ENCODE measurements around the gene REEP5.
A peak's percentile ranks its signal among the peaks of the same experiment; 100 is the strongest.
"Not testable (repeated sequence)": the region's sequence is repeated elsewhere in the genome, so short reads cannot be mapped to it uniquely, and the experiment has no call there.

Gene REEP5

DNA sequence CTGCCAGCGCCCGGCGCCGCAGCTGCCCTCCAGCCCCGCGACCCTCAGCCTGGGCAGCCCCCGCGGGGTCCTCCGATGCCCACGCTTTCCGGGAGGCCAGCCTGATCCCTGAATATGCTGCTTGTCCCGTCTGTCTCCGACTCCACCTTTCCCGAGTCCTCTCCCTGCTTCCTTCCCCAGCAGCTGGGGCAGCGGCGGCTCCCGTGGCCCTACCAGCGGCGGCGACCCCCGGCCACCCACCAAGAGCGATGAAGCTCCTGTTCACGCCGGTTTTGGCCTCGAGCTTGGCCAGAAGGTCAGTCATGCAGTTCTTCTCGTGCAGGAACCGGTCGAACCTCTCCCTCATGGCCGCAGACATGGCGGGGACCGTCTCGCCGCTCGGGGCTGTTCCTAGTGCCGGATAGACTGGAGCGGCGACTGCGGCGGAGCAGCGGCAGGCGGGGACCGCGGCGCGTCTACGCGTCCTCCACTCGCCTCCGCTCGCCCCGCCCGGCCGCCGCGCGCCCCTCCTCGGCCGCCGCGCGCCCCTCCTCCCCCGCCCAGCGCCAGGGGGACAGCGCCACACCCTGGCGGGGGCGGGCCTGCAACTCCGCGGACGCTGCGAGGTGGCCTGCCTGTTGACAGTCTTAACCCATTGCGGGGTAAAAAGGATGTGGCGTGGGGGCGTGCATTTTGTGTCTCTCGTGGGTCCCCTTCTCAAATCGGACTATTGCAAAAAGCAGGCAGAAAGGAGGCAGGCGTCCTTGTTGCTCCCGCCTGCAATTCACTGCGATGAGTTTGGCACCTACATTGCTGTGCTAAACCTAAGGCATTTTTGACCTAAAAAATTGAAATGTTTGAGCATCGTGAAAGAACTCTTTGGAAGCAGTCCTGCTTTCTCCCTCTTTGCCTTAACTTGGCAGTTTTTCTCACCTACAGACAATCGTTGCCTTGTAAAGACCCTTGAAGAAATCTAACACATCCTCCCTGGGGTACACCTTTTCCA is at the start of gene REEP5:
Gene REEP5, minus strand, starts transcription at position 395 of the 985 bp plus-strand sequence. Its CDS starts 37 bp downstream, at position 358.
- peak; percentile 86 for DNase-seq

DNA sequence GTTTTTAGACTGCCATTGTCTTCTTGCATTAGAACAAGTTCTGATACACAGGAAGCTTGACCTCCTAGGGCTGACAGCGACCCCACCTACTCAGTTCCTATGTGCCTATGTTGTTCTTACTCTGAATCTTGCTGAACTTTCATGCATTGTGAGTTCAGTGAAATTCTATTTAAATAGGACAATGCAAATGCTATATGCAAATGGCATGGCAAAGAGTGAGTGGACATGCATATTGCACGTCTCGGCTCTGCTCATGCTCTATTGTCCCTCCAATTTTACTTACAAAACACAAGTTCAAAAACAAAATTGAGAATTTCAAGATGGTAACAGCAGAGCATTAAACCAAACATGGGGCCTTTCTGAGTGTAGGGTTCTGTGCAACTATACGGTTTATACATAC is 49.2 kb upstream of the REEP5 start:
- no peak for DNase-seq

DNA sequence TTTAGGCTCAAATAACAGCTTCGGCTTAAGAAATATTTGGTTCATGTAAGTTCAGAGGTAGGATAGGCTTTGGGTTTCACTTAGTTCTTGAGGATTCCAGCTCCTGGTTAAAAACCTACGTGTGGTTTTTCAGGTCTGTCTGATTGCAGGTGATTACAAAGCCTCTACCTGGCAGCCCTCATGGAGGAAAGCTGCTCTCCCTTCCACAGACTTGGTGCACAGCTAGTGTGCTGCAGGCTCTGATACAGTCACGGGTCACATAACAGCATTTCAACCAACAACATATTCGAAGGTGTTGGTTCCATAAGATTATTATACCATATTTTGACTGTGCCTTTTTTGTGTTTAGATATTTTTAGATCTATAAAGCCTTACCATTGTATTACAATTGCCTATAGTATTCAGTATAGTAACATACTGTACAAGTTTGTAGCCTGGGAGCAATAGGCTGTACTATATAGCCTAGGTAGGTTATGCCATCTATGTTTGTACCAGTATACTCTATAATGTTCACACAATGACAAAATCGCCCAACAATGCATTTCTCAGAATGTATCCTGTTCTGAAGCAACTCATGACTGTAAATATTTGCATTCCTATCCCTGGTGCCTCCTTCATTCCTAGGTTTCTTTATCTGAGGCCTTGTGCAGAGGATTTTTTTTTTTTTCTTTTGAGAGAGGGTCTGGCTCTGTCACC is 46.5 kb upstream of the REEP5 start:
- no peak for DNase-seq

DNA sequence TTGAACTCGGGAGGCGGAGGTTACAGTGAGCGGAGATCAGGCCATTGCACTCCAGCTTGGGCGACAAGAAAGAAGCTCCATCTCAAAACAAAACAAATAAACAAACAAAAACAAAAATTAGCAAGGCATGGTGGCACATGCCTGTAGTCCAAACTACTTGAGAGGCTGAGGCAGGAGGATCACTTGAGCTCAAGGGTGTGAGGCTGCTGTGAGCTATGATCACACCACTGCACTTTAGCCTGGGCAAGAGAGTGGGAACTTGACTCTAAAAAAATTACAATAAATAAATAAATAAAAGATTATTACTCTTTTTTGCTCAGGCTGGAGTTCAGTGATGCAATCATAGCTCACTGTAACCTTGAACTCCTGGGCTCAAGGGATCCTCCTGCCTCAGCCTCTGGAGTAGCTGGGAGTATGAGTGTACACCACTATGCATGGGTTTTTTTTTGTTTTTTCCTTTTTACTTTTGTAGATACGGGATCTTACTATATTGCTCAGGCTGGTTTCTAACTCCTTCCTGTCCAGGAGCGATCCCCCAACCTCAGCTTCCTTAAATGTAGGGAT is 45.6 kb upstream of the REEP5 start:
- no peak for DNase-seq

DNA sequence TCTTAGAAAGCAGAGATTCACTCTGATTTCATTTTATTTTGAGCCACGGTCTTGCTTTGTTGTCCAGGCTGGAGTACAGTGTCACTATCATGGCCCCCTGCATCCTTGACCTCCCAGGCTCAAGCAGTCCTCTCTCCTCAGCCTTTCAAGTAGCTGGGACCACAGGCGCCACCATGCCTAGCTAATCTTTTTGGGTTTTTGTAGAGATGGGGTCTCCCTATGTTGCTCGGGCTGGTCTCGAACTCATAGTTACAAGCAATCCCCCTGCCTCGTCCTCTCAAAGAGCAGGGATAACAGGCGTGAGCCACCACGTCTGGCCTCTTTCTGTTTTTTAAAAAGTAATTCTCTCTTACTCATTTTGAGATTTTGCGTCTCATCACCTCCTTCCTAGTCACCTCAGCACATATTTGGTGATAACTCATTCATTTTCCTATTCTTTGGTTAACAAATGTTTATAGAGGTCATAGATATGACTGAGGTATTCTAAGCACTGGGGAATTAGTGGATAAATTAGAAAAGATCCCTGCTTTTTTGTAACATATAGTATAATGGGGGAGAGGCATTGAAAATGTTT is 43.8 kb upstream of the REEP5 start:
- no peak for DNase-seq

DNA sequence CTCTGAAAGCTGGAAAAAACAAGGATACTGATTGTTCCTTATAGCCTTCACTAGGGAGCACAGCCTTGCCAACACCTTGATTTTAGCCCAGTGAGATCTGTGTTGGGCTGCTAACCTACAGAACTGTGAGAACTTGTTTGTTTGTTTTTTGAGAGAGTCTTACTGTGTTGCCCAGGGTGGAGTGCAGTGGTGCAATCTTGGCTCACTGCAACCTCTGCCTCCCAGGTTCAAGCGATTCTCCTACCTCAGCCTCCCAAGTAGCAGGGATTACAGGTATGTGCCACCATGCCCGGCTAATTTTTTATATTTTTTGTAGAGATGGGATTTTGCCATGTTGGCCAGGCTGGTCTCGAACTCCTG is 41.3 kb upstream of the REEP5 start:
- not testable (repeated sequence) for DNase-seq

DNA sequence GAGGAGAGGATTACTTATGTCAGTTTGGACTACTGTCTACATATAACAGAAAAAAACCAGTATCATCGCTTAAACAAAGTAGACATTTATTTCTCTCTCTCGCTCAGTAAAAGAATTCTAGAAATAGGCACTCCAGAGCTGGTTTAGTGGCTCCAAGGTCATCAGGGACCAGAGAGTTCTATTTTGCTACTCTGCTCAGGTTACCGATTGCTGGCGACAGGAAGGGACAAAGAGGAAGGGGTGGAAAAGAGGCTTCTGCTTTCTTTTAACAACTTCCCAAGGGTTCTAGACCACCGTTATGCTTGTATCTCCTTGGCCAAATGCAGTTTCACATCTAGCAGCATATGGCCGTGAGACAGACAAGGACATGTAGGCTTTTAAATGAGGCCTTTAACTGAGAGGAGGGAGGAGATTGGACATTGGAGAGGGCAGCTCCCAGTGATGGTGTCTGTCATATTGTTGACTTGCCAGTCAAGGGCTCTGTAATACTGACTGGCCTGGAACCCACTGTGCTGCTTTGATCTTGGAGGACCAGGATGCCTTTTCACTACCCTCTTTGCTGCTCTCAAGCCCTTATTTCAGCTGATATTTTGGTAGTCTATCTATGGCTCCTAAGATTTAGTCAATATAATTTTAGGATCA is 39.0 kb upstream of the REEP5 start:
- no peak for DNase-seq

DNA sequence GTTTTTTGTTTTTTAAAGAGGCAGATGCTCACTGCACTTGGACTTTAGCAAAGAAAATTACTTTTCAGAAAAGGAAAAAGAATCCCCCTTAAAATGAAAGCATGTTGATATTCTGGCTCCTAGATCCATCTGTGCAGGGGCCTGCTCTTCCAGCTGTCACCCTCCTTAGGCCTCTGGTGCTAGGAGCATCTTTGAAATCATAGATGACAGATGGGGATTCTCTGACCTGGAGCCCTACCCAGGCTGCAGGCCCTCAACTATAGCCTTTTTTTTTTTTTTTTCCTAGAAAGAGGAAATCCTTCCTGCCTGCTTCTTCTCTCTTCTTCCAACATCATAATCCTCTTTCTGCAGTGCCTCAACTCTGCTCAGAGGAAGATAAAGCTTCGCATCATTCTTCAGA is 38.3 kb upstream of the REEP5 start:
- DNase-seq = no peak

DNA sequence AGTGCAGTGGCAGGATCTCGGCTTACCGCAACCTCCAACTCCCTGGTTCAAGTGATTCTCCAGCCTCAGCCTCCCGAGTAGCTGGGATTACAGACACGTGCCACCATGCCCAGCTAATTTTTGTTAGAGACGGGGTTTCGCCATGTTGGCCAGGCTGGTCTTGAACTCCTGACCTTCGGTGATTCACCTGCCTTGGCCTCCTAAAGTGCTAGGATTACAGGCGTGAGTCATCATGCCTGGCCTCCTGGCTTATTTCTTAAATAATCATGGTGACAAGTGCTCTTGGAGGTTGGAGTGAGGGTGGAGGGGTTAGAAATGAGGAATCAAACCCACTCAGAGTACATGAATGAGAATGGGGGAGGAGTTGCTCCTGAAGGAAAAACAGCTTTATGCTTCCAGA is 37.8 kb upstream of the REEP5 start:
- DNase-seq = not testable (repeated sequence)

DNA sequence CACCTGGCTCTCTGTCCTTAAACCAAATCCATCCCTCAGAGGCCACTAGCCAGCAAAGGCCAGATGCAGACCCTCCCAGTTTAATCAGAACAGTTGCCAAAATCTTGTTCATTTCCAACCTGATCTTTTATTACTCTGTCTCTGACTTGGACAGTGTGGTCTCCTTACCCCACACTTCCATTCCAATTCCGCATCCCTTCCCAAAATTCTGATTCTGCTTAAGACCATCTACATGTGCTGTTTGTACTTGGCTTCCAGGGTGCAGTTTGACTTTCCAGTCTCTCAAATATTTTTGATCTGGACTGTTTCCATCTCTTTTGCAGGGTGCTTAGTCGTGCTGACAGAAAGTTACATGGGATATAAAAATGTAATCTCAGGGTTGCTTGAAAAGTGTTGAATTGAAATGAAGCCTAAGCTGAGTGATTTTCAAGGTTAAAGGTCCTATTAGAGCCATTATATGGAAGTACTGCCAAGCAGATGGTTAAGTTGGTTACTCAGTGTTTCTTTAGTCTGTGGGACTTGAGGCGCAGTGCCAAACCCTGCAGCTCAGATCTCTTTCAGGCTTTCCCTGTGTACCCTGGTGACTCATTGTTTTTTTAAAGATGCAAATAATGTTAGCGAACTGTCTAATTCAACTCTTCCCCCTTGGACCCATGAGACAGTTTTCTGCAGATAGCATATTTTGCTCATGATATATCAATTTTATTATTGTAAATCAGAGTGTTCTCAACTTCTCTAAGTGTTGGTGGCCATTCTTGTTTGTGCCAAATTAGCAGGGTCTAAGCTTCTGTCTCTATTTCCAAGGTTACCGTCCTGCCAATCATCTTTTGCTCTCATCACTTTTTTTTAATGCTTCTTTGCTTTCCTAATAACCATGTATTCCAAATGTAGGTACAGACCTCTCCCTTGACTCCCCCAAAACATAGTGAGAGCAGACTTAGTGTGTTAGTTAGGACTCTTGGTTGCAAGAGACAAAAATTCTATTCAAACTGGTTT is 36.4 kb upstream of the REEP5 start:
- no peak for DNase-seq

DNA sequence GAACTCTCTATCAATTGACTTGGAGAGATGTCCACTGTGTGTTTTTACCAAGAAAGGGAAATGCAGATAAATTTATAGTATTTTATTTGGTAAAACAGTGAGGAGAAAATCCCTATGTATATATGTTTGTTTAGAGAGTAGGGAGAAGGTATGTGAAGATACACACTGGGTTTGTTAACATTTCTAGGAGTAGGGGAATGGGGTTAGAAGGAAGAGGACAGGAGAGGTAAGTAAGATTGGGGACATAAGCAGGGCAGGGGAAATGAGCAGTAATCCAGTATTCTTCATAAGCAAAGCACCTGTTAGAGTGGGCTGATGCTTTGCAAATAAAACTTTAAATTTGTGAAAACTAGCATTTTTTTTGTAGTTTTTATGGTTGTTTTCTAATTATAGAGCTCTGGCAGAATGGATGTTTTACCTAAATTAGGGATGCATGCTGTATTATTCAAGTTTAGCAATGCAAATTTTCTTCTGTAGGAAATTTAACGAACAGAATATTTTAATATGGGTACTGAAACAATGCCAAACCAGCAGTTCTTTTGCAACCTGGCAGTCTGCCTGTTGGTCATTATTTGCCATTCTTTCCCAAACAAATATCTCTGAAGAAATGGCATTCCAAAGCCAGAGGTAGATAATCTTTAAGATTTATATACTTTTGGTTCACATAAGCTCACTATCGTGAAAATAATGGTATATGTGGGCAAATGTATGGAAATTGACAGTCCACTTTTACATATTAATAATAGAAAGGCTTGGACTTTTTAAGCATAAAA is 35.2 kb upstream of the REEP5 start:
- DNase-seq = no peak

DNA sequence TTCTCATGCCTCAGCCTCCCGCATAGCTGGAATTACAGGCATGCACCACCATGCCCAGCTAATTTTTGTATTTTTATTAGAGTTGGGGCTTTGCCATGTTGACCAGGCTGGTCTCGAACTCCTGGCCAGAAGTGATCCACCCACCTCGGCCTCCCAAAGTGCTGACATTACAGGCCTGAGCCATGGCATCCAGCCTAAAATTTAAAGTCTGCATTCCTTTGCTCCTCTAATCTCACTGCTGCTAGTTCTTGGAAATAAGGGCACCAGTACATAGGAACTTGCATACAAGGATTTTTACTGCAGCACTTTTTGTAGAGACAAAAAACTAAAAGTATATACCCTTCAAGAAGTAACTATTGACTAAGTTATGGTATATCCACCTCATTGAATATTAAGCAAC is 34.6 kb upstream of the REEP5 start:
- no peak for DNase-seq

DNA sequence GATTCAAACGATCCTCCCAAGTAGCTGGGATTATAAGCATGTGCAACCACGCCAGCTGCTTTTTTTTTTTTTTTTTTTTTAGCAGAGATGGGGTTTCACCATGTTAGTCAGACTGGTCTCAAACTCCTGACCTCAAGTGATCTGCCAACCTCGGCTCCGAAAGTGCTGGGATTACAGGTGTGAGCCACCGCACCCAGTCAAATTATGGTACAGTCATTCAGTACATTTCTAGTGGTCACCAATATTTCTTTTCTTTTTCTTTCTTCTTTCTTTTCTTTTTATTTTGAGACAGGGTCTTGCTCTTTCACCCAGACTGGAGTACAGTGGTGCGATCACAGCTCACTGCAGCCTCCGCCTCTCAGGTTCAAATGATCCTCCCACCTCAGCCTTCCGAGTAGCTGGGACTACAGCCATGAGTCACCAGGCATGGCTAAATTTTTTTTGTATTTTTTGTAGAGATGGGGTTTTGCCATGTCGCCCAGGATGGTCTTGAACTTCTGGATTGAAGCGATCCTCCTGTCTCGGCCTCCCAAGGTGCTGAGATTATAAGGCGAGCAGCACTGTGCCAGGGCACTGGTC is 29.2 kb upstream of the REEP5 start:
- DNase-seq = no peak

DNA sequence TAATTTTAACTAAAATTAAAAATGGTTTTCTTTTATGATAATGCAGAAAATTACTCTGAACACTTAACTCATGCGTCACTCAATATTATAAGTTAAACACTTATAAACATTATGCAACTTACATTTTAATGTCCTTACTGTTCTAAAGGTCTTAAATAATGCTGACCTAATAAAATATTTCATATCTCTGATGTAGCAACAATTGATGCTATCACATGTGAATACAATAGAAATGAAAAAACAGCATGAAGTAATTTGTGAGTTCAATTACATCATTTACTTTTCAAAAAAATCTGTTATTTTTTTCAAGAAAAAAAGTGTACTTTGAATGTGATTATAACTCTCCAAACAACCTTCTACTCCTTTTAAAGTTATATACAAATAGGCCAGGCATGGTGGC is 26.4 kb upstream of the REEP5 start:
- no peak for DNase-seq

DNA sequence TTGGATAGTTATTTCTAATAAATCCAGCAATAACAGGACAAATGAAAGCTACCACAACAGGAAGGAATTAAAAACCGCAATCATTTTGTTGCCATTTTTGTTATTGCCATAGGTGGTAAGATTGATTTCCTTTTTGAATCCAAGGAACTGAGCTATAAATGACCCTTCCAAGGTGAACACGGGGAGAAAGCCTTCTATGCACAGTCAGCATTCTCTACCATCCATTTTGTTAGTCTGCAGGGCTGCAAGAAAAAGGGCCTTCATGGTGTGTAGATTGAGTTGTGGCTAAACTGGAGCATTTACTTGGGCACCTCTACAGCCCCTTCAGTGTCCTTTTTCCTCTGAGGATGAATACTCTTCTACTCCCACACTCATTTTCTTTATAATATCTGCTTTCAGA is 18.6 kb upstream of the REEP5 start:
- DNase-seq = no peak

DNA sequence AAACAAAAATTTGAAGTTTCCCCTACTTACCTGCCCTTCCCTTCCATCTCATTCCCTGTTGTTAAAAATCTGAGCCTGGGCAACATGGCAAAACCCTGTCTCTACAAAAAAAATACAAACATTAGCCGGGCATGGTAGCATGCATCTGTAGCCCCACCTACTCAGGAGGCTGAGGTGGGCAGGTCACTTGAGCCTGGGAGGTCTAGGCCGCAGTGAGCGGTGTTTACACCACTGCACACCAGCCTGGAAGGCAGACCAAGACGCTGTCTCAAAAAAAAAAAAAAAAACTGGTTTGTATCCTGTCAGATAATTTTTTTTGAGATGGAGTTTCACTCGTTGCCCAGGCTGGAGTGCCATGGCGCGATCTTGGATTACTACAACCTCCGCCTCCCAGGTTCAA is 16.3 kb upstream of the REEP5 start:
- DNase-seq = no peak

DNA sequence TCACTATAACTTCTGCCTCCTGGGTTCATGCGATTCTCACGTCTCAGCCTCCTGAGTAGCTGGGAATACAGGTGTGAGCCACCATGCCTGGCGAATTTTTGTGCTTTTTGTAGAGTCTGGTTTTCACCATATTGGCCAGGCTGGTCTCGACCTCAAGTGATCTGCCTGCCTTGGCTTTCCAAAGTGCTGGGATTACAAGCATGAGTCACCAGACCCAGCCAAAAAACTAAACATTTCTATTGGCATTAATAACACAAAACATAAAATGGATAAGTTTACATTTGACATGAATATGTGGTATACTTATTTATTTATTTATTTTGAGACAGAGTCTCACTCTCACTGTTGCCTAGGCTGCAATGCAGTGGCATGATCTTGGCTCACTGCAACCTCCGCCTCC is 13.6 kb upstream of the REEP5 start:
- no peak for DNase-seq

DNA sequence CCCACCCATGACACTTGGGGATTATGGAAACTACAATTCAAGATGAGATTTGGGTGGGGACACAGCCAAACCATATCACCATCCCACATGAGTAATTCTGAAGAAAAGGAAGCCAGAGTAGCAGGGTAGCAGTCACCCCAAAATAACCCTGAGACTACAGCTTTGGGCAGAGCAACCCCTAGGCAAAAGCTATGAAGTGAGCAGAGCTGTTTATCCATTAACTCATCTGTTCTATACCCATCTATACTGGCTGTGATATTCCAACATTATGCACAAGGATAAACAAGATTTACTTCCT is 12.3 kb upstream of the REEP5 start:
- no peak for DNase-seq

DNA sequence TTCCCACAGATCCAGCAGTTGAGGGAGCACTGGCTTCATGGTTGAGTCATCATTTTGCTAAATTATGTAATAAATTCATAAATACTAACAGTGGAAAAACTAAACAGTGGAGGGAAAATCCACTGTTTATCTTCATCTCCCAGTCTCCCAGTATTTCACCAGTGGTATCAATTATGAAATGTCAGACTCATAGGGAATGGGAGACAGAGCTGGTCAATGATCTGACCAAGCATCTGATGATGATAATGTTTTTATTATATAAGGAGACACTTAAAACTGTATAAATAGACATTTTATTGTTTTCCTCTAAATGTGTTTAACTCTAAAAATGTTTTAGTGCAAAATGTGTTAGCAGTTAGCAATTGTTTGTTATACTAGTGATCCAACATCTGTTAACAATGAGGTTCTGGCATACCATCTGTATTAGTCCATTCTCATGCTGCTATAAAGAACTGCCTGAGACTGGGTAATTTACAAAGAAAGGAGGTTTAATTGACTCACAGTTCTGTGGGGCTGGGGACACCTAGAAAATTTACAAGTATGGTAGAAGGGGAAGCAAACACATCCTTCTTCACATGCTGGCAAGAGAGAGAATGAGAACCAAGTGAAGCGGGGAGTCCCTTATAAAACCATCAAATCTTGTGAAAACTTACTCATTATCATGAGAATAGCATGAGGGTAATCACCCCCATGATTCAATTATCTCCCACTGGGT is 11.8 kb upstream of the REEP5 start:
- DNase-seq = no peak

DNA sequence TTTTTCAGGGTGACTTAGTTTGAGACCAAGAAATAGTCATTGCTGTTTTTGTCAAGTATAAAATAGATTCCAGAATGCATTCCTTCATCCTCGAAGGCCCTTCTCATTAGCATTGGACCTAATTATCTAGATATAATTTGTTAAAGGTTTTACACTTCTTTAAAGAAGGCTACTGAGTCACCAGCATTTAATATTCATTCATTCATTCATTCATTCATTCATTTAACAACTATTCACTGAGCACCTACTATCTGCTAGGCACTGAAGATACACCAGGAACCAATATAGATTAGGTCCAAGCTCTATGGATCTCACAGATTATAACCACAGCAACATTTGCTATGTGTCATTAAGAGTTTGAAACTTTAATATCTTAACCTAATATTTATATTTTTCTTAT is 11.1 kb upstream of the REEP5 start:
- no peak for DNase-seq

All from midbrain (tissue), 1 donor.